PFSK-1 (cell line): Measurements from ENCODE around the gene TRIM47.

Experiments used
- FOXP2 ChIP-seq: optimal IDR thresholded peaks from 2 replicates; pipeline ENCODE3; 2011; ENCODE audit warnings: borderline replicate concordance, control low read depth, inconsistent platforms; ENCODE audit not compliant: insufficient read depth; ENCODE audit errors: extremely low read length, extremely low read depth
- POLR2AphosphoS5 ChIP-seq: IDR thresholded peaks from 2 replicates; pipeline ENCODE4 v1.6.1; 2012; ENCODE audit warnings: low read depth, mild to moderate bottlenecking, control low read depth, low read length, moderate library complexity
- SIN3A ChIP-seq: IDR thresholded peaks from 2 replicates; pipeline ENCODE4 v1.6.1; 2012; ENCODE audit warnings: mild to moderate bottlenecking, low read length, moderate library complexity, borderline replicate concordance; ENCODE audit not compliant: insufficient read depth
- TAF1 ChIP-seq: IDR thresholded peaks from 2 replicates; pipeline ENCODE4 v1.6.1; 2012; ENCODE audit warnings: low read length, control low read depth, borderline replicate concordance; ENCODE audit not compliant: insufficient read depth
- TF ChIP-seq, protein P1 (sequence below), 2 experiments: IDR thresholded peaks; 2 replicates each; pipeline versions ENCODE4 v1.6.1 to v1.8.0; 2011 to 2012; ENCODE audit warnings: low read depth in 2 of 2, low read length in 2 of 2, control low read depth in 1 of 2, inconsistent platforms in 1 of 2, mild to moderate bottlenecking in 1 of 2, moderate library complexity in 1 of 2; ENCODE audit not compliant: insufficient read depth in 1 of 2

The TRIM47 gene

DNA sequence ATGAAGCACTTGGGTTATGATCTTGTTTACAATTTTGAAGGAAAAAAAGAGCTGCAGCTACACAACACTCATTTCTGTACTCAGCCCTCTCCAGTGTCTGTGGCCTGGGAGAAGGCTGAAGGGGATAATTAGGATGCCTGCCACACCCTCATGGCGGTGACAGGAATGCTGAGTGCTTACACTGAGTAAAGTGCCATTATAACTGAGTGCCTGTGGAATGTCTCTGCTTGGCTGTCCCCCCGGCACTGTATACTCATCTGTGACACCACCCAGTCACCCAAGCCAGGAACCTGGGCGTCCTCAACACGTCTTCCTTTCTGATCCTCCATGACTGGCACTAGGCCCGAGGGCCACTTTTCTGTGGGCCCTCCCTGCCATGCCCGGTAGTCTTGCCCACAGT, 29.8 kb upstream of the TRIM47 start:
- TF ChIP-seq, protein P1, sequence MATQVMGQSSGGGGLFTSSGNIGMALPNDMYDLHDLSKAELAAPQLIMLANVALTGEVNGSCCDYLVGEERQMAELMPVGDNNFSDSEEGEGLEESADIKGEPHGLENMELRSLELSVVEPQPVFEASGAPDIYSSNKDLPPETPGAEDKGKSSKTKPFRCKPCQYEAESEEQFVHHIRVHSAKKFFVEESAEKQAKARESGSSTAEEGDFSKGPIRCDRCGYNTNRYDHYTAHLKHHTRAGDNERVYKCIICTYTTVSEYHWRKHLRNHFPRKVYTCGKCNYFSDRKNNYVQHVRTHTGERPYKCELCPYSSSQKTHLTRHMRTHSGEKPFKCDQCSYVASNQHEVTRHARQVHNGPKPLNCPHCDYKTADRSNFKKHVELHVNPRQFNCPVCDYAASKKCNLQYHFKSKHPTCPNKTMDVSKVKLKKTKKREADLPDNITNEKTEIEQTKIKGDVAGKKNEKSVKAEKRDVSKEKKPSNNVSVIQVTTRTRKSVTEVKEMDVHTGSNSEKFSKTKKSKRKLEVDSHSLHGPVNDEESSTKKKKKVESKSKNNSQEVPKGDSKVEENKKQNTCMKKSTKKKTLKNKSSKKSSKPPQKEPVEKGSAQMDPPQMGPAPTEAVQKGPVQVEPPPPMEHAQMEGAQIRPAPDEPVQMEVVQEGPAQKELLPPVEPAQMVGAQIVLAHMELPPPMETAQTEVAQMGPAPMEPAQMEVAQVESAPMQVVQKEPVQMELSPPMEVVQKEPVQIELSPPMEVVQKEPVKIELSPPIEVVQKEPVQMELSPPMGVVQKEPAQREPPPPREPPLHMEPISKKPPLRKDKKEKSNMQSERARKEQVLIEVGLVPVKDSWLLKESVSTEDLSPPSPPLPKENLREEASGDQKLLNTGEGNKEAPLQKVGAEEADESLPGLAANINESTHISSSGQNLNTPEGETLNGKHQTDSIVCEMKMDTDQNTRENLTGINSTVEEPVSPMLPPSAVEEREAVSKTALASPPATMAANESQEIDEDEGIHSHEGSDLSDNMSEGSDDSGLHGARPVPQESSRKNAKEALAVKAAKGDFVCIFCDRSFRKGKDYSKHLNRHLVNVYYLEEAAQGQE (IDR thresholded peaks at IDR 0.05; ENCODE audit: insufficient read depth in 1 of 2, low read depth in 2 of 2, low read length in 2 of 2): no peak
- TF ChIP-seq POLR2AphosphoS5: no peak
- TF ChIP-seq FOXP2: no peak
- TF ChIP-seq TAF1: no peak
- TF ChIP-seq SIN3A: no peak

DNA sequence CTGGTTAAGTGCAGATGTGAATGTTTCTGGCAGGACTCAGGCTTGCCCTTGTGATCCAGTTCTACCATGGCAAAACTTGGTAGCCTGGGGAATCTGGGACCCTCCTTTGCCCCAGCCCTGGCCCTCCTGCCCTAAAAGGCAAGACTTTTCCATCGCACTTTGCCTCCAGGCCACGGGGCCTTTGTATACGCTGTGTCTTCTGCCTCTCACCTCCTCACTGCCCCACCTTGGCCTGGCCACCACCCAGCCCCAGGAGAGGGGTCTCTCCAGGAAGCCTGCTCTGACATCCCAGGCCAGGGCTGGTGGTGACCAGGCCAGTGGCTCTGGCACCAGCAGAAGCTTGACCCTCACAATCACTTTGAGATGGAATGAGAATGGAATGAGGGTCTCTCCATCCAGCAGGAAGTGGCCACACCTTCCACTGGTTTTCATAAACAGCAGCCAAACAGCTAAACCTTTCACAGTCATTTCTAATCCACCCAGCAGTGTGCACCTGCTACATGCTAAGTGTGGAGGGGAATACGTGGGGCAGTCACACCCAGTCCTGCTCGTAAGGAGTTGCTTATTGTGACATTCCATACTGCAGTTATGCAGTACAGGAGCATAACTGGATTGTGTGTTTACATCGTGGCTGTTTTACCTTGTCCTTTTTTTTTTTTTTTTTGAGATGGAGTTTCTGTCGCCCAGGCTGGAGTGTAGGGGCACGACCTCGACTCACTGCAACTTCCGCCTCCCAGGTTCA, 27.9 kb upstream of the TRIM47 start:
- TF ChIP-seq, protein P1 (IDR thresholded peaks at IDR 0.05; ENCODE audit: insufficient read depth in 1 of 2, low read depth in 2 of 2, low read length in 2 of 2): no peak
- TF ChIP-seq TAF1: no peak
- no peak for TF ChIP-seq FOXP2
- TF ChIP-seq POLR2AphosphoS5: no peak
- no peak for TF ChIP-seq SIN3A

DNA sequence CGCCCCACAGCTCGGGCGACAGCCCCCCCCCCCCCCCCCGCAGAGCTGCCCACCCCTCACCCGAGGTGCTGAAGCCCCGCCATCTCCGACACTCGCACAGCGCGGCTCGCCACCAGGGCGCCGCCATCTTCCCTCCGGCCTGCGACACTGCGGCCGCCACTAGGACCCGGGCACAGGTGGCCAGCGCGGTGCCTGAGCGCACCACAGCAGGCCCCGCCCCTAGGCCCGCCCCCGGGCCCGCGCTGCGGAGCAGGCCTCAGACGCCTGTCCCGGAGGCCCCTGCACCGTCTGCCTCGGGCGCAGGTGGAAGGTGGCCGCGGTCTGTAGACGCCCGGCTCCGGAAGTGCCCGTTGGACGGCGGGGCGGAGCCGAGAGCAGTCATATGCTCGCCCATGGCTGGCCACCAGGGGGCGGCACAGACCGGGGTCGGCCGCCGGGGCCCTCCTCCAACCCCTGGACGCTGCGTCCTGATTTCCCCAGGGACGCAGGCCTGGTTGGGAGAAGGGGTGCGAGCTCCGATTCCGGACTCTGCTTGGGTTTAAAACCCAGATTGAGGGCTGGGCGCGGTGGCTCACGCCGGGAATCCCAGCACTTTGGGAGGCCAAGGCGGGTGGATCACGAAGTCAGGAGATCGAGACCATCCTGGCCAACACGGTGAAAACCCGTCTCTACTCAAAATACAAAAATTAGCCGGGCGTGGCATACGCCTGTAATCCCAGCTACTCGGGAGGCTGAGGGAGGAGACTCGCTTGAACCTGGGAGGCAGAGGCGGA, 26.6 kb upstream of the TRIM47 start, which contains the start of gene MRPL38:
Gene MRPL38 (minus strand): TSS at position 136 of the 773 bp plus-strand sequence. CDS start 9 bp downstream, at position 127.
- TF ChIP-seq SIN3A (no peak; the same call in 1 of the 2 replicates), TAF1 (peak; percentile 85), POLR2AphosphoS5 (peak; percentile 82), FOXP2 (peak; percentile 74)
- TF ChIP-seq, protein P1 (IDR thresholded peaks at IDR 0.05; ENCODE audit: insufficient read depth in 1 of 2, low read depth in 2 of 2, low read length in 2 of 2): 0 out of 4 replicates have a peak, but pooled peaks of 1 of the 2 experiments have one; percentile 18

DNA sequence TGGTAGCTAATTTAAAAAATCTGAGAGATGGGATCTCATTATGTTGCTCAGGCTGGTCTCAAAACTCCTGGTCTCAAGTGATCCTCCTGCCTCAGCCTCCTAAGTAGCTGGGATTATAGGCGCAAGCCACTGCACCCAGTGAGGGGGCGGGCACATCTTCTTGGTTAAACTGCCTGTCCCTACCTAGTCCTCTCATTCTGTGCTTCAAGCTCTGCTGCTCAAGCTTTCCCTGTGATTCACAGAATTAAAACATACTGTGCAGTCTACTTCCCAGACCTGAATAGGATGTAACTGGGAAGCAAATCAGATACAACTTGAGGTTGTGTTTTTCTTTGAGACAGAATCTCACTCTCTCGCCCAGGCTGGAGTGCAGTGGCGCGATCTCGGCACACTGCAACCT, 24.0 kb upstream of the TRIM47 start:
- TF ChIP-seq POLR2AphosphoS5 (no peak), SIN3A (no peak), TAF1 (no peak), FOXP2 (no peak)
- TF ChIP-seq, protein P1 (IDR thresholded peaks at IDR 0.05; ENCODE audit: insufficient read depth in 1 of 2, low read depth in 2 of 2, low read length in 2 of 2): no peak
